GM18519 (cell line): Measurements from ENCODE around the gene RGS6.

Experiments used
- ATAC-seq: cut with Tn5 transposase; IDR thresholded peaks from one replicate; pipeline ENCODE4 v1.9.1; 2021; ENCODE audit warnings: mild to moderate bottlenecking, moderate library complexity; ENCODE audit not compliant: unreplicated experiment, low FRiP score

Gene RGS6

GRCh38 chr14:72513965-72514659, 581.9 kb downstream of the RGS6 start:
- no peak for ATAC-seq

- ATAC-seq: no peak
Observed at GRCh38 chr14:72514660-72515025, 582.4 kb downstream of the RGS6 start.

- ATAC-seq: no peak
Observed at GRCh38 chr14:72515779-72516770, 583.8 kb downstream of the RGS6 start.

GRCh38 chr14:72516936-72517700, 584.9 kb downstream of the RGS6 start:
- ATAC-seq: no peak

GRCh38 chr14:72517736-72518135, 585.5 kb downstream of the RGS6 start:
- no peak for ATAC-seq

GRCh38 chr14:72518809-72519377, 586.7 kb downstream of the RGS6 start:
- ATAC-seq: peak; percentile 37

- ATAC-seq: peak; percentile 26
Observed at GRCh38 chr14:72519543-72519942, 587.3 kb downstream of the RGS6 start.

GRCh38 chr14:72521045-72521444, 588.8 kb downstream of the RGS6 start:
- ATAC-seq: no peak

GRCh38 chr14:72521968-72522741, 589.9 kb downstream of the RGS6 start:
- no peak for ATAC-seq

- ATAC-seq: no peak
Observed at GRCh38 chr14:72522847-72523246, 590.6 kb downstream of the RGS6 start.

- no peak for ATAC-seq
Observed at GRCh38 chr14:72523424-72524294, 591.4 kb downstream of the RGS6 start.

GRCh38 chr14:72524295-72524629, 592.0 kb downstream of the RGS6 start:
- ATAC-seq: no peak

GRCh38 chr14:72525087-72525915, 593.1 kb downstream of the RGS6 start:
- ATAC-seq: no peak

- no peak for ATAC-seq
Observed at GRCh38 chr14:72527591-72527990, 595.4 kb downstream of the RGS6 start.

- no peak for ATAC-seq
Observed at GRCh38 chr14:72528059-72528862, 596.0 kb downstream of the RGS6 start.

- no peak for ATAC-seq
Observed at GRCh38 chr14:72528863-72529175, 596.6 kb downstream of the RGS6 start.

GRCh38 chr14:72532686-72533454, 600.6 kb downstream of the RGS6 start:
- ATAC-seq: no peak
